Omental fat pad (tissue), 4 donors: Measurements from ENCODE around the gene IRAK1. TPM values are rescaled to one million over a fixed set of nuclear protein-coding genes. Genes with fewer than 3 reads are reported as not detected.

Source experiments
- ATAC-seq: fragments of 150-250 bp; one replicate; pipeline ENCODE4 v1.9.1; 2016; ENCODE audit warnings: mild to moderate bottlenecking, moderate library complexity; ENCODE audit not compliant: low FRiP score
- DNase-seq: peaks from one replicate; pipeline ENCODE4 v3.0.0-alpha.2; 2019; ENCODE audit warnings: low spot score
- total RNA-seq, 4 donors: library from RNA; depleted of rRNA; stranded (reverse); fragments of >200 nt; gene quantifications; one replicate each; pipeline ENCODE4 v1.1.0, GENCODE V29; 2016
- TF ChIP-seq, protein P1 (sequence below), 3 donors: fragments of 450-650 bp; IDR thresholded peaks; one replicate each; pipeline ENCODE4 v1.5.1; 2016 to 2017; ENCODE audit warnings: antibody characterized with exemption in 3 of 3, mild to moderate bottlenecking in 3 of 3, moderate library complexity in 2 of 3

Gene IRAK1
- total RNA-seq, 4 donors from 2014 or later, result 43.1 to 85.3 (median 78.4) TPM

DNA sequence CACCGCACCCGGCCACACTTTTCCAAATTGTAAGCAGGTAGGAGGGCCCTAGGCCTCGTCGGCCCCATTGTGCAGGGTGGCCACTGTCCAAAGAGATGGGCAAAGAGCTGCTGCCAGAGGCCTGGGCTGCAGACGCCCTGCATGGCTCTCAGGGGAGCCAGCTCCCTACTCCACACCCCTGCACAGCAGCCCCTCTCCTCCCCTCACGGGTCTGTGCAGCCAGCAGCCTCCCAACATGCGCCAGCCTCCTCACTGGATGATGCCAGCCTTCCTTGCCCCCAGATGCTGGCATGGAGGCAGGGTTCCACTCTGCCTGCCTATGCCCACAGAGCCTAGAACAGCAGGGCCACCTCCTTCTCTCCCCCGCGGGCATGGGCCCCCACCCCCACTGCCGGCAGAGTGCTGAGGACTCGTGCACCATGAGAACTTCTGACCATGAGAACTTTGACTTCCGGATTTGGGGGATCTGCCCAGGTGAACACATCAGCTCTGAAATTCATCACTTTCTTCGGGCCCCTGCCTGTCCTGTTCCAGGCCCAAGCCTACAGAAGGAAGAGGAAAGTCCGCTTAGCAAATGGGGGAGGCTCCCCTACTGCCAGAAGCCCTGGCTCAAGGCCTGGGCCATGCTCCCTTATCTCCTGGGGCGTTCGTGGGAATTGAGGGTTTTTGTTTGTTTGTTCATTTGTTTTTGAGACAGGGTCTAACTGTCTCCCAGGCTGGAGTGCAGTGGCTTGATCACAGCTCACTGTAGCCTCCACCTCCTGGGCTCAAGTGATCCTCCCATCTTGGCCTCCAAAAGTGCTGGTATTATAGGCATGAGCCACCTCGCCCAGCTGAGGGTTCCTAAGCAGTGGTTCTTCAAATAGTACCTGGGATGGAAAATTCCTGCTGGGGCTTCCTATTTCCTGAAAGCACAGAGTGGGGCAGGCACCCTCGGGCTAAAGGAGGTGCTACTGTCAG, 8.0 kb downstream of the IRAK1 start:
- DNase-seq (no peak), ATAC-seq (no peak)
- TF ChIP-seq, protein P1, sequence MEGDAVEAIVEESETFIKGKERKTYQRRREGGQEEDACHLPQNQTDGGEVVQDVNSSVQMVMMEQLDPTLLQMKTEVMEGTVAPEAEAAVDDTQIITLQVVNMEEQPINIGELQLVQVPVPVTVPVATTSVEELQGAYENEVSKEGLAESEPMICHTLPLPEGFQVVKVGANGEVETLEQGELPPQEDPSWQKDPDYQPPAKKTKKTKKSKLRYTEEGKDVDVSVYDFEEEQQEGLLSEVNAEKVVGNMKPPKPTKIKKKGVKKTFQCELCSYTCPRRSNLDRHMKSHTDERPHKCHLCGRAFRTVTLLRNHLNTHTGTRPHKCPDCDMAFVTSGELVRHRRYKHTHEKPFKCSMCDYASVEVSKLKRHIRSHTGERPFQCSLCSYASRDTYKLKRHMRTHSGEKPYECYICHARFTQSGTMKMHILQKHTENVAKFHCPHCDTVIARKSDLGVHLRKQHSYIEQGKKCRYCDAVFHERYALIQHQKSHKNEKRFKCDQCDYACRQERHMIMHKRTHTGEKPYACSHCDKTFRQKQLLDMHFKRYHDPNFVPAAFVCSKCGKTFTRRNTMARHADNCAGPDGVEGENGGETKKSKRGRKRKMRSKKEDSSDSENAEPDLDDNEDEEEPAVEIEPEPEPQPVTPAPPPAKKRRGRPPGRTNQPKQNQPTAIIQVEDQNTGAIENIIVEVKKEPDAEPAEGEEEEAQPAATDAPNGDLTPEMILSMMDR (IDR thresholded peaks at IDR 0.05), result no peak

DNA sequence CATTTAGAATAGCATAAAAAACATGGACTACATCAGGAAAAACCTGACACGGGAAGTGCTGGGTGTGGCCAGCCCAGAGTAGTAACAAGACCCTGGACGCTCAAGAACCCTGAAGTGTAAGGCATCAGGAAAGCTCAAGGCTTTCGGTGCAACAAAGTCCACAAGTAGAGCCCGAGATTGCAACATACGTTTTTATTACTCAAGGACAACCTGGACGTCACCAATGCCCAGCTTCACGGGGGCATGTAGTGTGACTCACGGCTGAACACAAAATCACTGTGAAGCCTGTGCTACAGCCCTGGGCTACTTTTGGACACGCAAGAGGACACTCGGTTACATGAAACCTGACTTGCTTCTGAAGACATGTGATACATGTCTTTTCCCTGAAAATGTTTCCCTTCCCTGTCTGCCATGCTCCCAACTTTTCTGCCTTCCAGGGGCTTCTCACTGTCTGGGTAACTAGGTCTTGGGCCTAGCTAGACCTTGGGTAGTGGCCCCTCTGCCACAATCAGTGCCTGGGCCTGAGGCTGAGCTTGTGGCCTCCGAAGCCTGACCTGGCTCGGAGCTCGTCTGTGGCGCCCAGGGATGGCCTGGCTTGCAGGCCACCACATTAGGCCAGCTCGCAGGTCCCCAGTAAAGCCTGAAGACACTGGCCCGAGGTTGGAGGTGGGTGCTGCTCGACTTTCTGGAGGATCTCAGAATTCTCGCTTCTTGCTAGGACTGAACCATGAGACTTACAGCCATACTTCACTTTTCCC, 9.2 kb downstream of the IRAK1 start:
- DNase-seq, result no peak

DNA sequence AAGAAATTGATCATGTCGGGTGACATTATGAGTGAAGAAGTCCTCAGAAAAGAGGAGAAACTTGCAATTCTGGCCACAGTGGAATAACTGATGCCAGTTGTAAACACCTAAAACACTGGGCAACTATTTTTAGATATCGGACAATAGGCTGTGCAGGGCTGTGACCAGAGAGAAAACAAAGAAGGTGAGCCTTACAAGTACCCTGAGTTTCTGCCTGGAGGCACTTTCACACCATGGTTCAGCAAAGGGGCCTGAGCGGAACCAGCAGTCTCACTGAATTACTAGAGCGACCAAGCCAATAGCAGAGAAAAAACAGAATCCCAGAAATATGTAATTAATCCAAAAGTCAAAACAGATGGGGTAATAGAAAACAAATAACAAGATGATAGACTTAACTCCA, 11.2 kb downstream of the IRAK1 start:
- no peak for DNase-seq
- TF ChIP-seq, protein P1 (IDR thresholded peaks at IDR 0.05), result no peak
- ATAC-seq, result no peak

More for the DNA sequence above, 9.2 kb downstream of the IRAK1 start:
- TF ChIP-seq, protein P1 (IDR thresholded peaks at IDR 0.05), result no peak
- ATAC-seq, result no peak

DNA sequence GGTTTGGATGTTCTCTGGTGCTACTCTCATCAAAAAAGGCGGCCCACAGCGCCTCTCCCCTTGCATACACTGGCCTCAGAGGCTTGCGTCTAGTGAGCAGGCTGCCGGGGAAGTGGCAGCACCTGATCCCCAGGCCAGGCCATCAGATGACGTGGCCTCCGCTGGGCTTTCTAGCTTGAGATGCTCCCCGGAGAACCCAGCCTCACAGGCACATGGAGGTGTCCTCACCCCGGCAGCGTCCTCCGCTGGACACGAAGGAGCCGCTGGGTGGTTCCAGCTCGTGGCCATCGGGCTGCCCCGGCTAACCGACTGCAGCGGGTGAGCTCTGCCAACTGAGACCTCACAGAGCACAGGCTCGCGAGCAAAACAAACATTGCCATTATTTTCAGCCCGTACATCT, 12.8 kb downstream of the IRAK1 start:
- ATAC-seq (no peak), DNase-seq (no peak)
- TF ChIP-seq, protein P1 (IDR thresholded peaks at IDR 0.05), result no peak

DNA sequence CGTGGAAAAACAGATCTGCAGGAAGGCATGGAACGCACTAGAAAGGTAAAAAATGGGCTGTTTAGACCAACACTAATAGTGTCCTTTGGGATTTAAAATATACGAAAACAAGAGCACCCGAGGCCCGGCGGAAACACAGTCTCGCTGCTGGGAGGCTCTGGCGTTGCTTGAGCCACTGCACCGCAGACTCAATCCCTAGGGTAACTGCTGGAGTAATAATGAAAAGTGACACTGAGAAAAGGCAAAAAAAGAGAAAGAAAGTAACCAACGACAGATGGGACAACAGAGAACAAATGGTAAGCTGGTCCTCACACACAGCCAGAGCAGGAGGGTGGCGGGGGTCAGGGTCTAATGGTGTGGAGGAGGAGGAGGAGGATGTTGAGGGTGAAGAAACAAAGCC, 15.4 kb downstream of the IRAK1 start:
- DNase-seq (no peak), ATAC-seq (no peak)
- TF ChIP-seq, protein P1 (IDR thresholded peaks at IDR 0.05), result no peak

DNA sequence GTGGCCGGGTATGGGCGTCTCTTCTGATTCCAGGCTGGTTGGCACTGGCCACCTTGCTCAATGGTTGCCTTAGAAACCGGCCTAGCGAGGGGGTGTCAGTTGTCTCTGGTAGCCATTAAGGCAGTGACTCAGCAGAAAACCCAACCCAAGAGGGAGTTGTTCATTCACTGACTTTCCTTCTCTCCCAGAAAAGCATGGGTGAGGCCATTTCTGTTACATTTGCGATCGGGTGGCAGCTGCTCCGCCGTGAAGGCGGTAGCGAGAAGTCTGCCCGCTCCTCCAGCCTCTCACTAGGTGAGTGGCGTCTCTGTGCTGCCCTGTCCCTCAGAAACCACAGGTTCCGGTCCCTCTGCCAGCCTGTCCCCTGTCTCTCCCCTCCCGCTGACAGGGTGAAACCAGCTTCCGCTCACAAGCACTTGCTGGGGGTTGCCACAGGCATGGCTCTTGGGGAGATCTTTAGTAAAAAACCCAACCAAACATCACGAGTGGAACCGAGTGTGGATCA, 17.4 kb downstream of the IRAK1 start:
- TF ChIP-seq, protein P1 (IDR thresholded peaks at IDR 0.05), result no peak
- no peak for DNase-seq
- ATAC-seq, result peak; percentile 70
